HG03571 (cell line): ENCODE results near the gene NPHS1.

ENCODE experiments used
- ATAC-seq: cut with Tn5 transposase; IDR thresholded peaks from one replicate; pipeline ENCODE4 v1.9.1; 2021; ENCODE audit not compliant: unreplicated experiment

NPHS1 gene

GRCh38 chr19:35789195-35789977, 62.9 kb downstream of the NPHS1 start:
- no peak for ATAC-seq

GRCh38 chr19:35788205-35788960, 63.9 kb downstream of the NPHS1 start:
- ATAC-seq, result no peak

- no peak for ATAC-seq
Observed at GRCh38 chr19:35787227-35787799, 65.0 kb downstream of the NPHS1 start.

GRCh38 chr19:35786299-35787160, 65.8 kb downstream of the NPHS1 start:
- ATAC-seq, result no peak

- ATAC-seq, result no peak
Observed at GRCh38 chr19:35785339-35785627, 67.0 kb downstream of the NPHS1 start.

GRCh38 chr19:35784503-35785338, 67.6 kb downstream of the NPHS1 start:
- no peak for ATAC-seq

- ATAC-seq, result no peak
Observed at GRCh38 chr19:35783469-35784434, 68.6 kb downstream of the NPHS1 start.

- ATAC-seq, result no peak
Observed at GRCh38 chr19:35782589-35782988, 69.7 kb downstream of the NPHS1 start.

GRCh38 chr19:35781650-35782049, 70.7 kb downstream of the NPHS1 start:
- ATAC-seq, result no peak

GRCh38 chr19:35780717-35781116, 71.6 kb downstream of the NPHS1 start:
- ATAC-seq, result no peak

GRCh38 chr19:35780058-35780457, 72.2 kb downstream of the NPHS1 start:
- no peak for ATAC-seq

- ATAC-seq, result no peak
Observed at GRCh38 chr19:35779033-35779432, 73.3 kb downstream of the NPHS1 start.

- ATAC-seq, result no peak
Observed at GRCh38 chr19:35777961-35778360, 74.3 kb downstream of the NPHS1 start.

GRCh38 chr19:35777086-35777841, 75.0 kb downstream of the NPHS1 start:
- ATAC-seq, result no peak

GRCh38 chr19:35776102-35776788, 76.1 kb downstream of the NPHS1 start:
- no peak for ATAC-seq
